ENCODE measurements around the gene IFI44.

GRCh38 chr1:78603206-78603605 lies 46.4 kb upstream of the IFI44 start:
- TF ChIP-seq CTCF (IDR thresholded peaks at IDR 0.05): no peak
- no peak for TF ChIP-seq POLR2A (IDR thresholded peaks at IDR 0.05)

Data from adrenal gland (tissue), 5 donors.